ENCODE data around the gene ZBBX. TPM values are rescaled to one million over a fixed set of nuclear protein-coding genes. Genes with fewer than 3 reads are reported as not detected.

ZBBX gene
- total RNA-seq, 2 donors from 2014 or later, result 3.5 to 8.2 TPM

DNA sequence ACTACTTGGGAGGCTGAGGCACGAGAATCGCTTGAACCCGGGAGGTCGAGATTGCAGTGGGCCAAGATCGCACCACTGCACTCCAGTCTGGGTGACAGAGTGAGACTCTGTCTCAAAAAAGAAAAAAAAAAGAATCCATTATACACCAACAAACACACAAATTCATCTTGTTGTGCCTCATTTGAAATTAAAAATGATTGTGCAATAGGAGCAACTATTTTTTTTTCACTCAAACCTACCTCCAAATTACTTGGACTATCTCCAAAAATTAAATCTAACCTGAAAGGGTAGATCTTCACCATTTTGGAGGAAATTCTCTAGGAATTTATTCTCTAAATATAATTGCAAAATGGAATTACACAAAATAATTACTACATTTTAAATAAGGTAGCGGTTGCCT is 4.6 kb downstream of the ZBBX start:
- Mint-ChIP-seq H3K9me3 (no peaks in the 10 kb centered on the region), H3K4me1 (peaks cover 6% of the 10 kb centered on the region), H3K4me3 (no peak overlapping the region), H3K27ac (no peak overlapping the region), H3K36me3 (ENCODE audit: low read depth) (no peaks in the 10 kb centered on the region), H3K27me3 (ENCODE audit: insufficient read depth) (no peaks in the 10 kb centered on the region)
- Histone ChIP-seq H3K4me3 (ENCODE audit: low read length) (no peak overlapping the region), H3K9ac (ENCODE audit: extremely low read depth, low read length, poor library complexity, severe bottlenecking) (no peak overlapping the region), H3K4me1 (ENCODE audit: control insufficient read depth, insufficient read depth, low read length) (no peaks in the 10 kb centered on the region), H3K27me3 (ENCODE audit: control insufficient read depth, insufficient read depth, low read length, poor library complexity, severe bottlenecking) (no peaks in the 10 kb centered on the region), H3K36me3 (ENCODE audit: control insufficient read depth, insufficient read depth, low read length) (no peaks in the 10 kb centered on the region), H3K27ac (ENCODE audit: low read depth, low read length) (no peak overlapping the region), H3K9me3 (ENCODE audit: control insufficient read depth, low read length) (no peaks in the 10 kb centered on the region)
- DNase-seq, result no peak
- TF ChIP-seq, protein P1, sequence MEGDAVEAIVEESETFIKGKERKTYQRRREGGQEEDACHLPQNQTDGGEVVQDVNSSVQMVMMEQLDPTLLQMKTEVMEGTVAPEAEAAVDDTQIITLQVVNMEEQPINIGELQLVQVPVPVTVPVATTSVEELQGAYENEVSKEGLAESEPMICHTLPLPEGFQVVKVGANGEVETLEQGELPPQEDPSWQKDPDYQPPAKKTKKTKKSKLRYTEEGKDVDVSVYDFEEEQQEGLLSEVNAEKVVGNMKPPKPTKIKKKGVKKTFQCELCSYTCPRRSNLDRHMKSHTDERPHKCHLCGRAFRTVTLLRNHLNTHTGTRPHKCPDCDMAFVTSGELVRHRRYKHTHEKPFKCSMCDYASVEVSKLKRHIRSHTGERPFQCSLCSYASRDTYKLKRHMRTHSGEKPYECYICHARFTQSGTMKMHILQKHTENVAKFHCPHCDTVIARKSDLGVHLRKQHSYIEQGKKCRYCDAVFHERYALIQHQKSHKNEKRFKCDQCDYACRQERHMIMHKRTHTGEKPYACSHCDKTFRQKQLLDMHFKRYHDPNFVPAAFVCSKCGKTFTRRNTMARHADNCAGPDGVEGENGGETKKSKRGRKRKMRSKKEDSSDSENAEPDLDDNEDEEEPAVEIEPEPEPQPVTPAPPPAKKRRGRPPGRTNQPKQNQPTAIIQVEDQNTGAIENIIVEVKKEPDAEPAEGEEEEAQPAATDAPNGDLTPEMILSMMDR (conservative IDR thresholded peaks at IDR 0.05), result no peak
- WGBS, 2 experiments (ENCODE audit: insufficient coverage in 1 of 2, insufficient read length in 1 of 2), result 90% methylated on average over 6 of the region's 6 CpGs; no CpG with 5 or more reads in 1 of the 2 experiments

DNA sequence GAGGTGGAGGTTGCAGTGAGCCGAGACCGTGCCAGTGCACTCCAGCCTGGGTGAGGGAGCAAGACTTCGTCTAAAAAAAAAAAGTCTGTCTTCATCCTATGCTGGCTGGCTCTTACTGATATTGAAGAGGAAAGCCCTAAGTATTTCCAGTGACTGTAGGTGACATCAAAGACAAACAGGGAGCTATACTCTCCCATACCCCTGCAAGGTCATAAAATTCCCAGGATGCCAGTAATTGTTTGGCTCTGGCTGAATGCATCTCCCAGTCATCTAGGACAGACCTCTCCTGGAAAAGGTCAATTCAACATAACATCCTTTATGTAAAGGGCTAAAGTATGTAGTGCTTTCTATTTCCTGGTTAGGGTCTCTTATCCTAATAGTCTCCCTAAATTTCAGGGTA is 8.0 kb downstream of the ZBBX start:
- no peaks in the 10 kb centered on the region for H3K4me1 Mint-ChIP-seq
- no peak overlapping the region for H3K4me3 Mint-ChIP-seq
- H3K9ac ChIP-seq (ENCODE audit: extremely low read depth, low read length, poor library complexity, severe bottlenecking), result no peak overlapping the region
- TF ChIP-seq, protein P1 (conservative IDR thresholded peaks at IDR 0.05), result no peak
- no peak overlapping the region for H3K4me3 ChIP-seq (ENCODE audit: low read length)
- no peaks in the 10 kb centered on the region for H3K27me3 ChIP-seq (ENCODE audit: control insufficient read depth, insufficient read depth, low read length, poor library complexity, severe bottlenecking)
- H3K36me3 ChIP-seq (ENCODE audit: control insufficient read depth, insufficient read depth, low read length), result no peaks in the 10 kb centered on the region
- H3K36me3 Mint-ChIP-seq (ENCODE audit: low read depth), result no peaks in the 10 kb centered on the region
- 90 to 92% methylated on average over 2 to 3 of the region's 3 CpGs for WGBS, 2 experiments (ENCODE audit: insufficient coverage in 1 of 2, insufficient read length in 1 of 2)
- H3K4me1 ChIP-seq (ENCODE audit: control insufficient read depth, insufficient read depth, low read length), result no peaks in the 10 kb centered on the region
- no peaks in the 10 kb centered on the region for H3K9me3 Mint-ChIP-seq
- no peak overlapping the region for H3K27ac ChIP-seq (ENCODE audit: low read depth, low read length)
- H3K27ac Mint-ChIP-seq, result no peak overlapping the region
- no peaks in the 10 kb centered on the region for H3K9me3 ChIP-seq (ENCODE audit: control insufficient read depth, low read length)
- H3K27me3 Mint-ChIP-seq (ENCODE audit: insufficient read depth), result no peaks in the 10 kb centered on the region
- DNase-seq, result peak; percentile 48

DNA sequence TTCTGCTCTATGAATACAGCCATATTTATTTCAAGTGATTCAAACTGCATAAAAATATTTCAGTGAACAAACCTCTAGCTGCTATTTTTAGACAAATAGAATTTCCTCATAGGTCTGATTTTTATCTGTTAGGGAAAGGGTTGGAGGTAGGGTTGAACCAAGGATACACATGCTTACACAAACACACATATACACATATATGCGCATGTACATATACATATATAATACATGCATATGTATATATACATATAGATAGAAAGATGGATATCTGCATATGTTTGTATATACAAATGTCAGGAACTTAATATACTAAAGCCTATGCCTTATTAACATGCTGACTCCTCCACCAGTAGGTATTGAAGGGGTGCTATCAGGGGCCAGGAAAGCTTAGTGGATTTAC is 18.1 kb downstream of the ZBBX start:
- TF ChIP-seq, protein P1 (conservative IDR thresholded peaks at IDR 0.05), result no peak
- no peak overlapping the region for H3K4me3 Mint-ChIP-seq
- no peaks in the 10 kb centered on the region for H3K27me3 ChIP-seq (ENCODE audit: control insufficient read depth, insufficient read depth, low read length, poor library complexity, severe bottlenecking)
- H3K27ac ChIP-seq (ENCODE audit: low read depth, low read length), result no peak overlapping the region
- no peaks in the 10 kb centered on the region for H3K36me3 ChIP-seq (ENCODE audit: control insufficient read depth, insufficient read depth, low read length)
- H3K4me1 ChIP-seq (ENCODE audit: control insufficient read depth, insufficient read depth, low read length), result no peaks in the 10 kb centered on the region
- H3K27me3 Mint-ChIP-seq (ENCODE audit: insufficient read depth), result no peaks in the 10 kb centered on the region
- no peak overlapping the region for H3K27ac Mint-ChIP-seq
- no peak overlapping the region for H3K9ac ChIP-seq (ENCODE audit: extremely low read depth, low read length, poor library complexity, severe bottlenecking)
- no peaks in the 10 kb centered on the region for H3K4me1 Mint-ChIP-seq
- H3K9me3 Mint-ChIP-seq, result peaks cover 2% of the 10 kb centered on the region
- no peak for DNase-seq
- no peaks in the 10 kb centered on the region for H3K9me3 ChIP-seq (ENCODE audit: control insufficient read depth, low read length)
- no CpG with 5 or more reads among the region's 1 CpG for WGBS, 2 experiments (ENCODE audit: insufficient coverage in 1 of 2, insufficient read length in 1 of 2)
- no peaks in the 10 kb centered on the region for H3K36me3 Mint-ChIP-seq (ENCODE audit: low read depth)
- no peak overlapping the region for H3K4me3 ChIP-seq (ENCODE audit: low read length)

Measured in endodermal cell (in vitro differentiated cells).